Heart left ventricle (tissue), 16 donors: ENCODE results near the gene PRR19. TPM values are rescaled to one million over a fixed set of nuclear protein-coding genes. Genes with fewer than 3 reads are reported as not detected.

Experiments used
- ATAC-seq, 4 donors: fragments of 200-7000 bp; cut with Tn5 transposase; one replicate each; pipeline ENCODE4 v1.9.1; 2020 to 2022; ENCODE audit warnings: moderate library complexity in 4 of 4, mild to moderate bottlenecking in 3 of 4, moderate number of reproducible peaks in 1 of 4
- DNase-seq, 5 donors: peaks; one replicate each; pipeline ENCODE4 v3.0.0-alpha.2; 2020
- H3K27ac ChIP-seq, 12 donors: fragments of 200-600 bp; sonication (generic) in 4 of 12; one replicate each; pipeline versions ENCODE4 v1.5.0 to v1.8.0; 2016 to 2022; ENCODE audit warnings: mild to moderate bottlenecking in 2 of 12
- H3K27me3 ChIP-seq, 9 donors: fragments of 200-600 bp; sonication (generic) in 2 of 9; one replicate each; pipeline versions ENCODE4 v1.5.1 to v1.8.0; 2016 to 2022; ENCODE audit warnings: mild to moderate bottlenecking in 3 of 9
- H3K36me3 ChIP-seq, 9 donors: fragments of 200-600 bp; sonication (generic) in 2 of 9; one replicate each; pipeline versions ENCODE4 v1.5.0 to v1.8.0; 2018 to 2022; ENCODE audit warnings: mild to moderate bottlenecking in 2 of 9
- H3K4me1 ChIP-seq, 12 donors: fragments of 200-600 bp; sonication (generic) in 4 of 12; one replicate each; pipeline versions ENCODE4 v1.5.0 to v1.8.0; 2016 to 2022; ENCODE audit warnings: mild to moderate bottlenecking in 3 of 12
- H3K4me3 ChIP-seq, 12 donors: fragments of 200-600 bp; sonication (generic) in 4 of 12; one replicate each; pipeline versions ENCODE4 v1.5.0 to v1.8.0; 2017 to 2022; ENCODE audit warnings: mild to moderate bottlenecking in 9 of 12, moderate library complexity in 4 of 12
- H3K9me3 ChIP-seq, 12 donors: fragments of 200-600 bp; sonication (generic) in 4 of 12; one replicate each; pipeline versions ENCODE4 v1.5.0 to v1.8.0; 2016 to 2022; ENCODE audit warnings: mild to moderate bottlenecking in 1 of 12
- POLR2A ChIP-seq, 2 donors: fragments of 450-650 bp; IDR thresholded peaks; one replicate each; pipeline ENCODE4 v1.6.1; 2017; ENCODE audit warnings: antibody characterized with exemption in 2 of 2, mild to moderate bottlenecking in 2 of 2, moderate library complexity in 2 of 2
- WGBS, 4 donors: extraction: QIAGEN DNeasy Blood & Tissue Kit in 2 of 4; methylation state at CpG; one replicate each; pipeline versions ENCODE4 v1.1.5 to v1.1.7; 2013 to 2018; 5-methylcytosine and 5-hydroxymethylcytosine counted together
- intact Hi-C, 10 donors: fragments of 100-400 bp; cut with DNase I; formaldehyde crosslinking; loops; one replicate each; pipeline versions ENCODE4 v1.11.1 to v1.14.2; 2022
- polyA plus RNA-seq, 2 donors: library from polyadenylated mRNA; stranded (reverse); fragments of 200-250 nt; gene quantifications; one replicate each; pipeline ENCODE4 v1.2.3, GENCODE V29; 2013
- total RNA-seq, 9 donors: library from RNA; depleted of rRNA in 2 of 9; stranded (reverse); fragments of >200 nt in 2 of 9; fragmentation: NEBNext Ultra II Directional in 3 of 9; extraction: Animal tissue kit (Norgen Biotek cat#: 25700) in 3 of 9; gene quantifications; one replicate each; pipeline versions ENCODE4 v1.1.0 to v1.2.4, GENCODE V29; 2016 to 2023
- TF ChIP-seq, protein P1 (sequence below), 12 donors: fragments of 200-600 bp; sonication (generic) in 4 of 12; IDR thresholded peaks; one replicate each; pipeline versions ENCODE4 v1.5.0 to v1.8.0; 2018 to 2022; ENCODE audit warnings: antibody characterized with exemption in 12 of 12, mild to moderate bottlenecking in 5 of 12
- donor health status: ischemic (EF 13 %, LVEDD 7.1; RV severe dilation, severe dysfunction).
- donor health status: healthy with polysubstance abuse.
- donor health status: DM: no; HTN: yes; CAD: no.
- donor health status: DM: no; HTN: no; CAD: no.
- donor health status: ischemic (EF 25% LVEDD 6.9; RV normal size, moderate dysfunction).
- donor health status: ischemic (EF 25% LVEDD 5.7; RV mildly dilated, moderate dysfunction).
- donor health status: healthy.
- donor health status: DM: yes; HTN: yes; CAD: no.
- donor health status: ischemic (EF 35%, LVEDD 5.7; RV mildly dilated, moderate dysfunction).
- donor health status: nonischemic (EF 11% LVEDD 7.7; RV severe dilation, severe dysfunction).
- donor health status: DM: yes; HTN: yes; CAD: no.
- donor health status: PGD.
- donor health status: ischemic (EF 29% LVEDD 5.4; RV normal size, mild dysfunction).
- donor health status: nonischemic (EF 23%, LVEDD 6.1; RV moderate dilation, normal function).

Gene PRR19
- total and polyA plus RNA-seq, 11 donors: 0.16 to 0.53 (median 0.28) TPM; not detected in 7

DNA sequence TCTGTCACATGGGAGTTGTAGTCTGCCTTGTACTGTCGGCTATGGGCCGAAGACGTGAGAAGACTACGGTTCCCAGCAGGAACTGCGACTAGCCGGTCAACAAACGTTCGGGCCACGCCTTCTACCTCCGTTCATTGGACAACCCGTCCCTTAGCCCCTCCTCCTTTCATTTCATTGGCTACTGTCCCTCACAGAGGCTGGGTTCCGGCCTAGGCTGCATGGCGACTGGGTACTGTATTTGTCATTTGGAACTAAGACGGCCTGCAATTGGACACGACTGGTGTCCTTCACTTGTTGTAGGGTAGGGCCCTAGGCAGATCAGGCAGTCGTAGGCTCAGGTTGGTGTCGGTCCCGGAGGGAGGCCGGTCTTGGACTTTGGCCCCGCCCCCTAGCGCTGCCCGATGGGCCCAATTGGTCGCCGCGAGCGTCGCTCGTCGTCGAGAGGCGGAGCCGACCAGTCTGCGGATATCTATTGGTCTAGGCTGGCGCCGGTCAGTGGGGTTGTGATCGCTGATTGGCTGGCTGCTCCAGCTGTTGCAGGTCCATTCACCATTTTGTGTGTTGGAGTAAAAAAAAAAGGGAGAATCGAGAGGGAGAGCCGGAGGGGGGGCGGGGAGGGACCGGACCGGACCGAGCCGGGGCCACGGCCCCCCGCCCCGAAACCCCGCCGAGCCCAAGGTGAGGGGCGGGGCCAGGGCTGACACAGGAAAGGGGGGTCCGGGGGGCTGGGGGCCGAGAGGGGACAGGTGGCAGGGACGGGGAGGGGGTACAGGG, 33.0 kb upstream of the PRR19 start, which contains the start of gene CIC:
CIC (plus strand) TSS at position 549 of the 774 bp plus-strand sequence. CDS start 2,532 bp downstream, outside the sequence.
- H3K27me3 ChIP-seq: no peaks in the 10 kb centered on the region
- H3K36me3 ChIP-seq: peaks cover 0 to 24% (median 17%) of the 10 kb centered on the region in 9 donors
- H3K9me3 ChIP-seq: no peaks in the 10 kb centered on the region
- TF ChIP-seq, protein P1, sequence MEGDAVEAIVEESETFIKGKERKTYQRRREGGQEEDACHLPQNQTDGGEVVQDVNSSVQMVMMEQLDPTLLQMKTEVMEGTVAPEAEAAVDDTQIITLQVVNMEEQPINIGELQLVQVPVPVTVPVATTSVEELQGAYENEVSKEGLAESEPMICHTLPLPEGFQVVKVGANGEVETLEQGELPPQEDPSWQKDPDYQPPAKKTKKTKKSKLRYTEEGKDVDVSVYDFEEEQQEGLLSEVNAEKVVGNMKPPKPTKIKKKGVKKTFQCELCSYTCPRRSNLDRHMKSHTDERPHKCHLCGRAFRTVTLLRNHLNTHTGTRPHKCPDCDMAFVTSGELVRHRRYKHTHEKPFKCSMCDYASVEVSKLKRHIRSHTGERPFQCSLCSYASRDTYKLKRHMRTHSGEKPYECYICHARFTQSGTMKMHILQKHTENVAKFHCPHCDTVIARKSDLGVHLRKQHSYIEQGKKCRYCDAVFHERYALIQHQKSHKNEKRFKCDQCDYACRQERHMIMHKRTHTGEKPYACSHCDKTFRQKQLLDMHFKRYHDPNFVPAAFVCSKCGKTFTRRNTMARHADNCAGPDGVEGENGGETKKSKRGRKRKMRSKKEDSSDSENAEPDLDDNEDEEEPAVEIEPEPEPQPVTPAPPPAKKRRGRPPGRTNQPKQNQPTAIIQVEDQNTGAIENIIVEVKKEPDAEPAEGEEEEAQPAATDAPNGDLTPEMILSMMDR (IDR thresholded peaks at IDR 0.05): no peak
- no peak for TF ChIP-seq POLR2A (IDR thresholded peaks at IDR 0.05)
- WGBS, 4 donors: 1 to 2% (median 1%) methylated on average over 34 to 52 of the region's 52 CpGs
- peak; percentile 100 for DNase-seq
- peaks cover 8 to 37% (median 29%) of the 10 kb centered on the region in 12 donors for H3K4me1 ChIP-seq
- H3K4me3 ChIP-seq: peak within 1 kb of the TSS; percentile 40 to 81 (median 69)
- intact Hi-C loops: loop anchor here in 4 of 10 donors (1.0 to 2.0 kb wide), 4 partner anchors 14 to 27 kb away; partner anchors contain the start of genes ERF (in 4 of the 4) and GSK3A (in 1 of the 4)
- peak; percentile 88 to 94 (median 90) for ATAC-seq
- H3K27ac ChIP-seq: peak within 1 kb of the TSS; percentile 93 to 100 (median 97)

DNA sequence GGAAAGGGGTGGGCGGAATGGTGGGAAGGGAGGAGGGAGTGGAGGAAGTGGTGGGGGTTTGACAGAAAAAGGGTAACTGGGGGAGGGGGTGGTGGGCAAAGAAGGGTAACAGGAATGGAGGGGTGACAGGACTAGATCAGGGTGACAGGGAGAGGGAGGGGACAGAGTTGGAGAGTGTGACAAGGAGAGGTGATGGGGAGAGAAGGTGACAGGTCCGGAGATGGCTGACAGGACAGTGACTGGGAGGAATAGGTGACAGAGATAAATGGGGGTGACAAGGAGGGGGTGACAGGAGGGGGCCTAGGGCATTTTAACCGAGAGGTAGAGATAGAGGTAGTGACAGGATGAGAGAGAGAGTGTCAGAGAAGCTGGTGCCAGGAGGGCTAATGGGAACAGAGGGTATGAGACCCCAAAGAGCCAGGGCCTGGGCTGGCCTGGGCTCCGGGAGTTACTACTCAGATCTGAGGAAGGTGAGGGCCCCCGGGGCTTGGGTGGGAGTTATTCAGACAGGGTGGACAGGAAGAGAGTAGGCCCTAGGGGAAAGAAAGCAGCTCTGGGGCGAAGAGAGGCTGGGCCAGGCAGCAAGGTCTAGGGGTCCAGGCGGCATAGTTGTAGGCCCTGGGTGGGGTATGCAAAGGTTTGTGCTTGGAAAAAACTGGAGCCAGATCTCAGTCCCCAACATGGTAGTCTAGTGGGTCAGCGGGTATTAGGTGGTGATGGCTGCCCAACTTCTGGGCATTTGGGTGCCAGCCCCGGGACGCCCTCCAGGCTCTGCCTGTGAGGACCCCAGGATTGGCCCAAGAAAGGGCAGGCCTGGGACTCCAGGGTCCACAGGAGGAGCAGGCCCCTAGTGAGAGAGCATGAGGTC, 32.2 kb upstream of the PRR19 start:
- Histone ChIP-seq H3K4me1 (peaks cover 8 to 44% (median 31%) of the 10 kb centered on the region in 12 donors), H3K4me3 (peak overlapping the region; percentile 23 to 79 (median 66)), H3K36me3 (peaks cover 0 to 32% (median 24%) of the 10 kb centered on the region in 9 donors), H3K9me3 (no peaks in the 10 kb centered on the region), H3K27me3 (no peaks in the 10 kb centered on the region), H3K27ac (peak overlapping the region; percentile 74 to 98 (median 90))
- DNase-seq: peak in 2 of 5 donors; percentile 31 to 33
- ATAC-seq: no peak
- intact Hi-C loops: loop anchor here in 4 of 10 donors (2.0 kb wide), 2 partner anchors 13 to 15 kb away; partner anchors contain the start of gene ERF (in 3 of the 4)
- WGBS, 4 donors: 20 to 32% (median 28%) methylated on average over 8 to 10 of the region's 10 CpGs
- TF ChIP-seq, protein P1 (IDR thresholded peaks at IDR 0.05): no peak
- no peak for TF ChIP-seq POLR2A (IDR thresholded peaks at IDR 0.05)

DNA sequence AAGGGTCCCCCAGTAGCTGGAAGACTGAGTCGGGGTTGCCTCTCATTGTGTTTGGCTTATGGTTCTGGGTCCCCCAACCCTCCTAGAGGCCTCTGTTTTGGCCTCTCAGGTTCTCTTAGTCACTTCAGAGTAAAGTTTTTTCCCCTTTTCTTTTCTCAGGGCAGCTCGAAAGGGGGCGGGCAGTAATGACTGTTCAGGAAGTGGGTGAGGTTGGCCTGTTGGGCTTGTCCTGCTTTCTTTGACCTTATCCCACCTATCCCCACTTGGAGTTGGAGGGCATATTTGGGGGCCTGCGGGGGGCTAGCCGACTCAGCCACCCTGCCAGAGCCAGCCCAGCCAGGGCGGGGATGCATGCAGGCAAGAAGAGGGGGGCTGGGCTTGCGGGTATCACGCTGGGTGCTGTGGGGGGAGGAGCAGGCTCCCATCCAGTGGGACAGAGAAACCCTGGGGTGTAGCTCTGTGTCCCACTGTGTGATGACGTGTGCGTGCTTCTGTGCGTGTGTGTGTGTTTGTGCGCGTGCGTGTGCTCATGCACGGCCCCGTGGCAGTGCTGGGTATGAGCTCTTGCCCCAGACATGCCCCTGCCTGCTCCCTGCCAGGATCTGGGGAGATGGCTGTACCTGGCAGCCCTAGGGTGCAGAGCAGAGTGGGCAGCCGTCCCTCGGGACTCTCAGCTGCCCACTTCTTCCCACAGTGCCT, 31.4 kb upstream of the PRR19 start:
- TF ChIP-seq POLR2A (IDR thresholded peaks at IDR 0.05): no peak
- TF ChIP-seq, protein P1 (IDR thresholded peaks at IDR 0.05): no peak
- H3K36me3 ChIP-seq: peaks cover 0 to 39% (median 29%) of the 10 kb centered on the region in 9 donors
- DNase-seq: peak in 3 of 5 donors; percentile 54 to 76 (median 60)
- H3K4me1 ChIP-seq: peaks cover 8 to 51% (median 38%) of the 10 kb centered on the region in 12 donors
- H3K27ac ChIP-seq: peak overlapping the region; percentile 74 to 98 (median 90)
- intact Hi-C loops: no loop called here
- no peaks in the 10 kb centered on the region for H3K27me3 ChIP-seq
- no peaks in the 10 kb centered on the region for H3K9me3 ChIP-seq
- peak overlapping the region; percentile 23 to 79 (median 66) for H3K4me3 ChIP-seq
- WGBS, 4 donors: 12 to 17% (median 14%) methylated on average over 7 to 18 of the region's 18 CpGs
- ATAC-seq: peak in 1 of 4 donors; percentile 1
